KMS-11 (cell line): Measurements from ENCODE around the gene OR1I1.

ENCODE experiments used
- H2AFZ ChIP-seq: fragments of 200-600 bp; sonication (generic); 2 replicates; pipeline ENCODE4 v1.6.1; 2016; ENCODE audit warnings: antibody characterized with exemption, mixed run types, low read depth
- H3K27ac ChIP-seq: fragments of 200-600 bp; sonication (generic); 2 replicates; pipeline ENCODE4 v1.6.1; 2016; ENCODE audit warnings: mild to moderate bottlenecking, mixed run types
- H3K27me3 ChIP-seq: fragments of 200-600 bp; sonication (generic); 2 replicates; pipeline ENCODE4 v1.6.1; 2017; ENCODE audit warnings: mild to moderate bottlenecking, low read depth, mixed run types, moderate library complexity; ENCODE audit not compliant: insufficient read depth
- H3K36me3 ChIP-seq: fragments of 200-600 bp; sonication (generic); 2 replicates; pipeline ENCODE4 v1.6.1; 2017; ENCODE audit warnings: mild to moderate bottlenecking, mixed run types; ENCODE audit not compliant: insufficient read depth
- H3K4me1 ChIP-seq: fragments of 200-600 bp; sonication (generic); 2 replicates; pipeline ENCODE4 v1.6.1; 2016; ENCODE audit warnings: mild to moderate bottlenecking, low read depth, mixed run types; ENCODE audit not compliant: poor library complexity, severe bottlenecking
- H3K4me2 ChIP-seq: fragments of 200-600 bp; sonication (generic); 2 replicates; pipeline ENCODE4 v1.7.0; 2016; ENCODE audit warnings: mild to moderate bottlenecking, mixed run types
- H3K4me3 ChIP-seq: fragments of 200-600 bp; sonication (generic); IDR thresholded peaks from 2 replicates; pipeline ENCODE4 v1.6.1; 2017; ENCODE audit warnings: low read depth, low read length, mixed read lengths; ENCODE audit not compliant: insufficient read depth
- H3K79me2 ChIP-seq: fragments of 200-600 bp; sonication (generic); 2 replicates; pipeline ENCODE4 v1.6.1; 2016; ENCODE audit warnings: low read depth, mixed run types; ENCODE audit not compliant: insufficient read depth
- H3K9ac ChIP-seq: fragments of 200-600 bp; sonication (generic); 2 replicates; pipeline ENCODE4 v1.6.1; 2016; ENCODE audit warnings: mild to moderate bottlenecking, mixed run types
- H4K20me1 ChIP-seq: fragments of 200-600 bp; sonication (generic); 2 replicates; pipeline ENCODE4 v1.6.1; 2016; ENCODE audit warnings: mild to moderate bottlenecking, mixed run types; ENCODE audit not compliant: insufficient read depth
- CTCF ChIP-seq: fragments of 200-600 bp; sonication (generic); conservative IDR thresholded peaks from 2 replicates; pipeline ENCODE4 v1.6.1; 2017; ENCODE audit warnings: low read depth, mild to moderate bottlenecking, antibody characterized with exemption, low read length, moderate library complexity, mixed read lengths

OR1I1 gene

GRCh38 chr19:15107061-15108010 is 25.3 kb downstream of the OR1I1 start, which contains the start of gene SYDE1:
SYDE1 (plus strand) TSS chr19:15107401; CDS start chr19:15107434, 33 bp downstream.
- H3K27ac ChIP-seq, result no peak within 1 kb of the TSS
- H3K36me3 ChIP-seq, result no peaks in the 10 kb centered on the region
- no peak within 1 kb of the TSS for H3K4me3 ChIP-seq
- H3K27me3 ChIP-seq, result peaks cover 14% of the 10 kb centered on the region; the same call in 1 of the 2 replicates
- H3K4me1 ChIP-seq, result no peaks in the 10 kb centered on the region
- TF ChIP-seq CTCF, result no peak
- H3K9ac ChIP-seq, result no peak within 1 kb of the TSS
- no peaks in the 10 kb centered on the region for H4K20me1 ChIP-seq
- no peaks in the 10 kb centered on the region for H3K79me2 ChIP-seq
- H2AFZ ChIP-seq, result no peak within 1 kb of the TSS
- no peak within 1 kb of the TSS for H3K4me2 ChIP-seq

- Histone ChIP-seq H3K27me3 (peaks cover 14% of the 10 kb centered on the region; the same call in 1 of the 2 replicates), H2AFZ (no peak overlapping the region), H3K4me3 (no peak overlapping the region), H4K20me1 (no peaks in the 10 kb centered on the region), H3K36me3 (no peaks in the 10 kb centered on the region), H3K79me2 (no peaks in the 10 kb centered on the region), H3K9ac (no peak overlapping the region), H3K4me1 (no peaks in the 10 kb centered on the region), H3K4me2 (no peak overlapping the region), H3K27ac (no peak overlapping the region)
- TF ChIP-seq CTCF, result no peak
These were observed 26.3 kb downstream of the OR1I1 start for GRCh38 chr19:15108145-15108844.

- Histone ChIP-seq H4K20me1 (no peaks in the 10 kb centered on the region), H3K9ac (no peak overlapping the region), H3K4me3 (no peak overlapping the region), H3K27me3 (peaks cover 14% of the 10 kb centered on the region; the same call in 1 of the 2 replicates), H3K4me2 (no peak overlapping the region), H2AFZ (no peak overlapping the region), H3K36me3 (no peaks in the 10 kb centered on the region), H3K79me2 (no peaks in the 10 kb centered on the region), H3K27ac (no peak overlapping the region), H3K4me1 (no peaks in the 10 kb centered on the region)
- no peak for TF ChIP-seq CTCF
These were observed 27.1 kb downstream of the OR1I1 start for GRCh38 chr19:15108845-15109767.
